Smooth muscle cell (in vitro differentiated cells): ENCODE data around the gene AMBRA1. TPM values are rescaled to one million over a fixed set of nuclear protein-coding genes. Genes with fewer than 3 reads are reported as not detected.

Source experiments
- DNase-seq: peaks from one replicate; lab custom pipeline; 2025; ENCODE audit not compliant: unreplicated experiment; lab: John Stamatoyannopoulos, UW
- H2AFZ ChIP-seq: fragments of 200-600 bp; sonication (generic); 2 replicates; pipeline ENCODE4 v1.6.0; 2016; ENCODE audit warnings: antibody characterized with exemption, low read depth, mild to moderate bottlenecking
- H3F3A ChIP-seq: fragments of 200-600 bp; sonication (generic); 2 replicates; pipeline ENCODE4 v1.6.0; 2017; ENCODE audit warnings: antibody characterized with exemption, low read depth
- H3K27ac ChIP-seq: fragments of 200-600 bp; sonication (generic); 2 replicates; pipeline ENCODE4 v1.5.1; 2016; ENCODE audit warnings: low read depth, mild to moderate bottlenecking
- H3K27me3 ChIP-seq: fragments of 200-600 bp; sonication (generic); 2 replicates; pipeline ENCODE4 v1.6.1; 2016; ENCODE audit warnings: low read depth, mild to moderate bottlenecking
- H3K36me3 ChIP-seq: fragments of 200-600 bp; sonication (generic); 2 replicates; pipeline ENCODE4 v1.5.1; 2016; ENCODE audit warnings: low read depth
- H3K4me1 ChIP-seq: fragments of 200-600 bp; sonication (generic); 2 replicates; pipeline ENCODE4 v1.5.1; 2016; ENCODE audit warnings: low read depth
- H3K4me2 ChIP-seq: fragments of 200-600 bp; sonication (generic); 2 replicates; pipeline ENCODE4 v1.6.0; 2016; ENCODE audit warnings: mild to moderate bottlenecking
- H3K4me3 ChIP-seq: fragments of 200-600 bp; sonication (generic); 2 replicates; pipeline ENCODE4 v1.5.1; 2016; ENCODE audit warnings: mild to moderate bottlenecking
- H3K79me2 ChIP-seq: fragments of 200-600 bp; sonication (generic); 2 replicates; pipeline ENCODE4 v1.6.0; 2016; ENCODE audit warnings: low read depth, mild to moderate bottlenecking
- H3K9ac ChIP-seq: fragments of 200-600 bp; sonication (generic); 2 replicates; pipeline ENCODE4 v1.6.0; 2016; ENCODE audit warnings: low read depth
- H3K9me3 ChIP-seq: fragments of 200-600 bp; sonication (generic); replicated peaks from 2 replicates; pipeline ENCODE4 v1.5.1; 2016; ENCODE audit warnings: low read depth
- H4K20me1 ChIP-seq: fragments of 200-600 bp; sonication (generic); 2 replicates; pipeline ENCODE4 v1.6.0; 2016; ENCODE audit warnings: low read depth
- WGBS: methylation state at CpG from one replicate; pipeline ENCODE4 v1.1.7; 2016; ENCODE audit warnings: low lambda C conversion rate; 5-methylcytosine and 5-hydroxymethylcytosine counted together
- polyA plus RNA-seq: library from polyadenylated mRNA; unstranded; fragments of >200 nt; fragmentation: Nextera tagmentation; extraction: Ambion mirVana; gene quantifications from 2 replicates; pipeline ENCODE4 v1.2.1, GENCODE V29; 2016
- total RNA-seq: library from RNA; depleted of rRNA; stranded (reverse); fragments of >200 nt; gene quantifications from 2 replicates; pipeline ENCODE4 v1.2.3, GENCODE V29; 2014
- TF ChIP-seq, protein P1 (sequence below): fragments of 200-600 bp; sonication (generic); IDR thresholded peaks from 2 replicates; pipeline ENCODE4 v1.5.1; 2017; ENCODE audit warnings: borderline replicate concordance, mild to moderate bottlenecking, antibody characterized with exemption; ENCODE audit not compliant: insufficient read depth, poor library complexity, severe bottlenecking

Gene AMBRA1
- total and polyA plus RNA-seq, 2 experiments from 2014 or later: 10.3 to 38.3 TPM

DNA sequence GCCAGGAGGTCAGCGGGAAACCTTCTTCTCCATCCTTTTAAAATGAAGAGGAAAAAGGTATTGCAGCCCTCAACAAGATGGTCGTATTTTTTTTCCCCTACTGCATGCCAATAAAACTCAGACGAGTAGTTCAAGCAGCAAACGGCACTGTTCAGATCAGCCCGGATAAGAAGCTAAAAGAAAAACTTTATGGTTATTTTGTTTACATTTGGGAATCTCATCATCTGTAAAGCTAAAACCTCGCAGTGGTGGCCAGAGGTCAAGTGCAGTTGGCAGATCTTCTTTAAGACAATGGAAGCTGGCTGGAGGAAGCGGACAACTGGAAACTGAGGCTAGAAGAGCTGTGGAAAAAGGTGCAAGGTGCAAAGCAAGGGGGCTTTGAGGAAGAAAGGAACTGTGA is 171.2 kb downstream of the AMBRA1 start:
- peaks cover 8% of the 10 kb centered on the region for H3K4me1 ChIP-seq
- H3K4me2 ChIP-seq: no peak overlapping the region
- H4K20me1 ChIP-seq: peaks cover 14% of the 10 kb centered on the region
- no peaks in the 10 kb centered on the region for H3K9me3 ChIP-seq
- H3K27ac ChIP-seq: no peak overlapping the region
- no peaks in the 10 kb centered on the region for H3K36me3 ChIP-seq
- H3K27me3 ChIP-seq: no peaks in the 10 kb centered on the region
- WGBS: 52% methylated on average over 7 of the region's 7 CpGs
- H3F3A ChIP-seq: no peaks in the 10 kb centered on the region
- no peak overlapping the region for H3K4me3 ChIP-seq
- no peak overlapping the region for H3K9ac ChIP-seq
- H2AFZ ChIP-seq: no peak overlapping the region
- DNase-seq: no peak
- H3K79me2 ChIP-seq: no peaks in the 10 kb centered on the region
- TF ChIP-seq, protein P1, sequence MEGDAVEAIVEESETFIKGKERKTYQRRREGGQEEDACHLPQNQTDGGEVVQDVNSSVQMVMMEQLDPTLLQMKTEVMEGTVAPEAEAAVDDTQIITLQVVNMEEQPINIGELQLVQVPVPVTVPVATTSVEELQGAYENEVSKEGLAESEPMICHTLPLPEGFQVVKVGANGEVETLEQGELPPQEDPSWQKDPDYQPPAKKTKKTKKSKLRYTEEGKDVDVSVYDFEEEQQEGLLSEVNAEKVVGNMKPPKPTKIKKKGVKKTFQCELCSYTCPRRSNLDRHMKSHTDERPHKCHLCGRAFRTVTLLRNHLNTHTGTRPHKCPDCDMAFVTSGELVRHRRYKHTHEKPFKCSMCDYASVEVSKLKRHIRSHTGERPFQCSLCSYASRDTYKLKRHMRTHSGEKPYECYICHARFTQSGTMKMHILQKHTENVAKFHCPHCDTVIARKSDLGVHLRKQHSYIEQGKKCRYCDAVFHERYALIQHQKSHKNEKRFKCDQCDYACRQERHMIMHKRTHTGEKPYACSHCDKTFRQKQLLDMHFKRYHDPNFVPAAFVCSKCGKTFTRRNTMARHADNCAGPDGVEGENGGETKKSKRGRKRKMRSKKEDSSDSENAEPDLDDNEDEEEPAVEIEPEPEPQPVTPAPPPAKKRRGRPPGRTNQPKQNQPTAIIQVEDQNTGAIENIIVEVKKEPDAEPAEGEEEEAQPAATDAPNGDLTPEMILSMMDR: no peak

DNA sequence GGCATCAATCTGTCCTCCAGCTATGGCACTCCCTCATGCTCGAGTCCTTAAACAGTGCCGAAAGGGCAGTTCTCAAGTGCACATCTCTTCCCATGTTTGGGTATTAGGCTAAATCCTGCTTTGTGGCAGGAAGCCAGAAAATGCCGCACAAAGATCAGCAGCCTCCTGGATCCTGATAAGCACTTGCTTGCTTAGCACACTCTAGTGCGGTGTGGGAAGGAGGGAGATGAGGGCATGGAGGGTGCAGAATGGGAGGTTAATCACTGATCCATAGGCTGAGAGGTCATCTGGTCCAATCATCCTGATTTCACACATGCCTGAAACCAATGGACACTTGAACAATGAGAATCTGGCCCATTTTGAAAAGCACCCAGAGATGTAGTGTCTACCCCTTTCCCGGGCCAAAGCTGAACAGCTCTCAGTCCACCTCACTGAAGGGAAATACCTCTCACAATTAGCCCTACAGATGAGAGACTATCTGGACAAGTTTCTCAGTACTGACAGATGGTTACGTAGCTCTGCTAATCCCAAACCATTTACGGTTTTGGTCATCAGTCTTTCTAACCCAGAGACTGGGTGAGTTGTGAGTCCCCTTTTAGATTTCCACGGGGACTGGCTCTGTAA is 172.5 kb downstream of the AMBRA1 start:
- Histone ChIP-seq H3K9me3 (no peaks in the 10 kb centered on the region), H4K20me1 (peaks cover 15% of the 10 kb centered on the region), H2AFZ (no peak overlapping the region), H3K4me2 (no peak overlapping the region), H3K36me3 (no peaks in the 10 kb centered on the region), H3F3A (no peaks in the 10 kb centered on the region), H3K9ac (no peak overlapping the region), H3K27me3 (no peaks in the 10 kb centered on the region), H3K27ac (no peak overlapping the region), H3K79me2 (no peaks in the 10 kb centered on the region), H3K4me3 (no peak overlapping the region), H3K4me1 (peaks cover 20% of the 10 kb centered on the region)
- WGBS: 57% methylated on average over 8 of the region's 8 CpGs
- no peak for DNase-seq
- TF ChIP-seq, protein P1: no peak

DNA sequence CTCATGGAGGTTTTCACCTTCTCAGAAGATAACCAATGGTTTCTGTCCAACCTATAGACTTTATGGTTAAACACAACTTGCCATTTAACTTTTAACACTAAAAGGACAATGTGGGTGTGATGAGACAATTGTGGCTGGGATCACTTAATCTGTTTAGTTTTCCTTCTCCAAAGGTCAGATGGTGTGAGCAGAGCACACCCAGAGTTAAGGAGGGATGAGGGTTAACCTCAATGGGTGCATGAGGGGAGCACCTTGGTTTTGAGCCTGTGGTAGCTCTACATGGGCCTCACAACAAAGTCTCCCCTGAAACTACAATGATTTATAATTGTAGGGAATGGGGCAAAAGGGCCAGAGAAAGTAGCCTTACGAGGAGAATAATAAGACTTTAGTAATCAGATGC is 173.3 kb downstream of the AMBRA1 start:
- Histone ChIP-seq H3K27ac (no peak overlapping the region), H3K9me3 (no peaks in the 10 kb centered on the region), H4K20me1 (peaks cover 15% of the 10 kb centered on the region), H3K9ac (no peak overlapping the region), H3K4me3 (no peak overlapping the region), H2AFZ (no peak overlapping the region), H3K4me1 (peaks cover 21% of the 10 kb centered on the region), H3F3A (no peaks in the 10 kb centered on the region), H3K79me2 (no peaks in the 10 kb centered on the region), H3K27me3 (no peaks in the 10 kb centered on the region), H3K4me2 (no peak overlapping the region), H3K36me3 (no peaks in the 10 kb centered on the region)
- TF ChIP-seq, protein P1: no peak
- no peak for DNase-seq
- 100% methylated on average over 1 of the region's 1 CpG for WGBS

GRCh38 chr11:46418751-46419150 is 175.1 kb downstream of the AMBRA1 start:
- no peaks in the 10 kb centered on the region for H3F3A ChIP-seq
- H3K9me3 ChIP-seq: no peaks in the 10 kb centered on the region
- no peak overlapping the region for H3K9ac ChIP-seq
- H3K79me2 ChIP-seq: no peaks in the 10 kb centered on the region
- H3K27me3 ChIP-seq: no peaks in the 10 kb centered on the region
- no peak for DNase-seq
- H2AFZ ChIP-seq: no peak overlapping the region
- no peaks in the 10 kb centered on the region for H3K36me3 ChIP-seq
- H3K4me3 ChIP-seq: no peak overlapping the region
- WGBS: 92% methylated on average over 5 of the region's 5 CpGs
- H3K27ac ChIP-seq: no peak overlapping the region
- TF ChIP-seq, protein P1: no peak
- peaks cover 15% of the 10 kb centered on the region for H4K20me1 ChIP-seq
- H3K4me2 ChIP-seq: no peak overlapping the region
- peaks cover 21% of the 10 kb centered on the region for H3K4me1 ChIP-seq
